ENCODE results near the gene RAB4A. TPM values are rescaled to one million over a fixed set of nuclear protein-coding genes. Genes with fewer than 3 reads are reported as not detected.

Gene RAB4A
- total RNA-seq, 6 donors from 2014 or later, result 16.8 to 68.6 (median 42.4) TPM

- DNase-seq (peak in 1 of 2 donors; percentile 12), ATAC-seq (ENCODE audit: low FRiP score in 2 of 2) (no peak)
- Histone ChIP-seq H3K9me3 (no peaks in the 10 kb centered on the region), H3K4me3 (no peak overlapping the region), H3K36me3 (no peaks in the 10 kb centered on the region), H3K4me1 (peaks cover 5 to 32% (median 18%) of the 10 kb centered on the region in 4 donors), H3K27me3 (no peaks in the 10 kb centered on the region), H3K27ac (no peak overlapping the region)
- TF ChIP-seq EP300 (IDR thresholded peaks at IDR 0.05), result no peak
- no peak for TF ChIP-seq POLR2AphosphoS5 (IDR thresholded peaks at IDR 0.05)
- no peak for TF ChIP-seq POLR2A (IDR thresholded peaks at IDR 0.05)
- no peak for TF ChIP-seq CTCF (IDR thresholded peaks at IDR 0.05)
- WGBS, 2 donors, result 86 to 88% methylated on average over 3 of the region's 3 CpGs
Observed at GRCh38 chr1:229339520-229339919, 68.6 kb downstream of the RAB4A start.

DNA sequence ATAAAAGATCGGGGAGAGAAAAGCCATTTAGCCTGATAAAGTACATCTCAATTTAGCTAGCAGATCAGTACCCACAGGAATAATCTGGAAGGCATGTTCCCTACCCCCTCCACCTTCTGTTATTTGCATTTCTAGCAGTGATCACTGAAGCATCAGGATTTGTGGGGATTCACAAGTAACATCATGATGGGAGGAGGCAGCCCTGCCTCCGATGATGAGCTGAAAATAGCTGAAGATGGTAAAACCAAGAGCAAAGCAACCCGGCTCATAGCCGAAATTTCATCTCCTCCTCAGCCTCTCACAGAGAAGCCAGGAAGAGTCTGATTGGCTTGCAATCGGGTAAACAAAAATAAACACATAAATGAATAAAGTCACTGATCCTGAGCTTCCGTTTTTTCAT, 69.6 kb downstream of the RAB4A start:
- Histone ChIP-seq H3K4me1 (peaks cover 5 to 32% (median 18%) of the 10 kb centered on the region in 4 donors), H3K27ac (no peak overlapping the region), H3K4me3 (no peak overlapping the region), H3K27me3 (no peaks in the 10 kb centered on the region), H3K36me3 (no peaks in the 10 kb centered on the region), H3K9me3 (no peaks in the 10 kb centered on the region)
- no peak for ATAC-seq (ENCODE audit: low FRiP score in 2 of 2)
- TF ChIP-seq POLR2A (IDR thresholded peaks at IDR 0.05), result no peak
- no peak for TF ChIP-seq EP300 (IDR thresholded peaks at IDR 0.05)
- TF ChIP-seq POLR2AphosphoS5 (IDR thresholded peaks at IDR 0.05), result no peak
- no peak for DNase-seq
- 95 to 96% methylated on average over 6 of the region's 6 CpGs for whole genome bisulfite sequencing, 2 donors

DNA sequence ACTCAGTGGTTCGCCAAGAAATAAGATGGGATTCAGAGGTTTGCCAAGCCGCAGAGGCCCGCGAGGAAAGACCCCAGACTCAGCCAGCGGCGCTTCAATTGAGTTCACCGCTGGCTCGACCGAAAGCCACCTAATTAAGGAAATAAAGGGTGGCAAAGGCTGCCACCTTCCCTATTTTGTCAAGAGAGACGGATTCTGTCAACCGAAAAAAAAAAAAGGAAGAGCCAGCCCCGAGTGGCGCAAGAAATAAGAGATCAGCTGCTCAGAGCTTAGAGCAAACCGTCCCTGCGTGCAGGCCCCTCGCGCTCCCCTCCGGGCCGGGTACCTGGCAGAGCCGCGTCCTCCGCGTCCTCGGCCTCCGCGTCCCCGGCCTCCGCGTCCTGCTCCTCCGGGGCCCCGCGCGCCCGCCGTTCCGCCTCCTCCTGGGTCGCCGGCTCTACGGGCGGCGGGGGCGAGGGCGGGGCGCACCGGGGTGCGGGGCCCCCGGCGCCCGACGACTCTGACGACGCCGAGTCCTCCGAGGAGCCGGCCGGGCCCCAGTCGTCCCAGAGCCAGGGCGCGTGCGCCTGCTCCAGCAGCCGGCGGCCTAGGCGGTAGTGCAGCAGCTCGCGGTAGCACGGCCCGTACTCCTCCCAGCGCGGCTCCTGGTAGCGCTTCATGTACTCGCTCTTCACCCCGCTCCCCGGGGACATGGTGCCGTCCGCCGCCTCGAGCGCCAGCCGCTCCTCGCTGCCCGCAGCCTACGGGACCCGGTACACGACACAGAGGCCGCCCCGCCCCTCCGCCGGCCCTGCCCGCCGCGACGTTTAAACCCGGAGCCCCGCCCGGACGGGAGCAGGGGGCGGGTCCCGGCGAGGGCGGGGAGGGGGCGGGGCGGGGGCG, 71.1 kb downstream of the RAB4A start:
- ATAC-seq (ENCODE audit: low FRiP score in 2 of 2) (peak; percentile 94 to 97), DNase-seq (peak; percentile 89 to 97)
- Histone ChIP-seq H3K27me3 (no peaks in the 10 kb centered on the region), H3K27ac (peak overlapping the region; percentile 85 to 92 (median 90)), H3K9me3 (no peaks in the 10 kb centered on the region), H3K36me3 (no peaks in the 10 kb centered on the region), H3K4me1 (peaks cover 5 to 32% (median 18%) of the 10 kb centered on the region in 4 donors), H3K4me3 (peak overlapping the region; percentile 84 to 98 (median 95))
- WGBS, 2 donors, result 1 to 2% methylated on average over 33 to 69 of the region's 103 CpGs
- TF ChIP-seq POLR2A (IDR thresholded peaks at IDR 0.05) (peak in 2 of 4 donors; percentile 29 to 76), EP300 (IDR thresholded peaks at IDR 0.05) (no peak), CTCF (IDR thresholded peaks at IDR 0.05) (no peak), POLR2AphosphoS5 (IDR thresholded peaks at IDR 0.05) (peak; percentile 21 to 74)

DNA sequence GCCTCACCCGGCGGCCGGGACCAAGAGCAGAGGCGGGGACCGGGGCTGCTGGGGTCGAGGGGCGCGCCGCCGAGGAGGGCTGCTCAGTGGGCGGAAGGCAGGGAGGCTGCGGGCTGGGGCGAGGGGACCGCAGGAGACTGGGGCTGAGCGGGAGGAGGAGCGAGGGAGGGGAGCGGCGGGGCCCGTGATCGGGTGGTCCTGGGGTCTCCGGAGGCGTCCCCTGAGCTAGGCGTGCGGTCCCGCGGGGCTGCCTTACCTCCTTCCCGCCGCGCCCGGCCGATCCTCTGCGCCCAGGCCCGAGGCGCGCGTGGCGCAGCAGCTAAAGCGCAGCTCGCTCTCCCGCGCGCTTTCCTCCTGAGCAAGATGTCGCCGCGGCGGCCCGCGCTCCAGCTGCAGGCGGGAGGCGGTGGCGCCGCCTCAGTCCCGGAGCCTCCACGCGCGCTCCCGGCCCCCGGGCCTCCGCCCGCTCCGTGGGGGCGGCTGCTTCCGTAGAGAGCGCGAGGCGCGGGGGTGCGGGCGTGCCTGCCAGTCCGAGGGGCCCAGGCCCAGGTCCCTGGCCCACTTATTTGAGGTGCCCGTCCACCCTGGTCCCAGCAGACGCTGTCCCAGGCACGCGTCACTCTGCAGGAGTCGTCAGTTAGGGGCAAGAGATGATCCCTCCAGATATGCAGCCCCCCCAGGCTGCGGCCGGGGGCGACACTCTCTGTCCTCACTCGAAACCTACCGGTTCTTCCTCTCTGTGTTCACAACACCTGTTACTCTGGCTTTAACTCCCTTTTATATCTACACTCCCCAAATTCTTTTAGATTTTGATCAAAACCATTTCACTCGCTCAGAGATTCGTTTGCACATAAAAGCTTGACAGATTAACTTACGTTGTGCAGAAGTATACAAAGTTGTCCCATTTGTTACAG, 72.0 kb downstream of the RAB4A start, which contains the start of gene CCSAP:
Gene CCSAP, minus strand, starts transcription at position 392 of the 914 bp plus-strand sequence. CDS start 582 bp downstream, outside the sequence.
- H3K27me3 ChIP-seq, result no peaks in the 10 kb centered on the region
- peaks cover 5 to 28% (median 18%) of the 10 kb centered on the region in 4 donors for H3K4me1 ChIP-seq
- WGBS, 2 donors, result 0% methylated on average over 8 to 70 of the region's 83 CpGs
- H3K36me3 ChIP-seq, result no peaks in the 10 kb centered on the region
- H3K27ac ChIP-seq, result peak within 1 kb of the TSS; percentile 85 to 92 (median 90)
- ATAC-seq (ENCODE audit: low FRiP score in 2 of 2) (peak; percentile 41 to 87), DNase-seq (peak; percentile 49 to 94)
- no peaks in the 10 kb centered on the region for H3K9me3 ChIP-seq
- H3K4me3 ChIP-seq, result peak within 1 kb of the TSS; percentile 84 to 98 (median 95)
- TF ChIP-seq POLR2A (IDR thresholded peaks at IDR 0.05), result peak in 3 of 4 donors; percentile 9 to 65 (median 14)
- TF ChIP-seq CTCF (IDR thresholded peaks at IDR 0.05), result peak in 3 of 6 experiments; percentile 3 to 18 (median 10)
- TF ChIP-seq POLR2AphosphoS5 (IDR thresholded peaks at IDR 0.05), result peak in 1 of 2 donors; percentile 66
- no peak for TF ChIP-seq EP300 (IDR thresholded peaks at IDR 0.05)

Measured in upper lobe of left lung (tissue), 6 donors.